Activated CD4-positive, alpha-beta T cell treated with anti-CD3 and anti-CD28 coated beads for 1 hour (primary cell): Measurements from ENCODE around the gene PACSIN1.
"Not testable (repeated sequence)": the region's sequence is repeated elsewhere in the genome, so short reads cannot be mapped to it uniquely, and the experiment has no call there.

Experiments
- DNase-seq: peaks from one replicate; pipeline ENCODE4 v3.0.0-alpha.2; 2020

PACSIN1 gene

DNA sequence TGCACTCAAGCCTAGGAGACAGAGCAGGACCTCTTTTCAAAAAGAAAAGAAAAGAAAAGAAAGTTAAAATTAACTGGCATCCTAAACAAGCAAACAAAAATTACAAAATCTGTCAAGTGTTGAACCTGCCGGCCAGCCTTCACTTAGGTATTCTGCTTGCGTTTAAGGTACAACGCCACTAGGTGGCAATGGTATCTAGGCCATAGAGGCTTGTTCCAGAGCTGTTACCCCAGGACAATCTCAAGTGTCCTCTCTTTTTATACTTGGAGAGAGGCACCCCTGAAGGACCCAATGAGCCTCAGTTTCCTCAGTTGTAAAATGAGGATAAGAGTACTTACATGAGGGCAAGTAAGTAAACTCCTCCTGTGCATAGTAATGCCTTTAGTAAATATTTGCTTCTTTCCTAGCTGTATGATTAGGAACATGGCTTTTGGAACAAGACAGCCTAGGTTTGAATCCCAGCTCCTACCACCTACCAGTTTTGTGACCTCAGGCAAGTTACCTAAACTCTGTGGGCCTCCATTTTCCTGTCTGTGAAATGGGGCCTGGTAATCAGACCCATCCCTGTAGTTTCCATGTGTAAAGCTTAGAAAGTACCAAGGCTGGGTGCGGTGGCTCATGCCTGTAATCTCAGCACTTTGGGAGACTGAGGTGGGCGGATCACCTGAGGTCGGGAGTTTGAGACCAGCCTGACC, 5.8 kb upstream of the PACSIN1 start:
- peak; percentile 21 for DNase-seq

DNA sequence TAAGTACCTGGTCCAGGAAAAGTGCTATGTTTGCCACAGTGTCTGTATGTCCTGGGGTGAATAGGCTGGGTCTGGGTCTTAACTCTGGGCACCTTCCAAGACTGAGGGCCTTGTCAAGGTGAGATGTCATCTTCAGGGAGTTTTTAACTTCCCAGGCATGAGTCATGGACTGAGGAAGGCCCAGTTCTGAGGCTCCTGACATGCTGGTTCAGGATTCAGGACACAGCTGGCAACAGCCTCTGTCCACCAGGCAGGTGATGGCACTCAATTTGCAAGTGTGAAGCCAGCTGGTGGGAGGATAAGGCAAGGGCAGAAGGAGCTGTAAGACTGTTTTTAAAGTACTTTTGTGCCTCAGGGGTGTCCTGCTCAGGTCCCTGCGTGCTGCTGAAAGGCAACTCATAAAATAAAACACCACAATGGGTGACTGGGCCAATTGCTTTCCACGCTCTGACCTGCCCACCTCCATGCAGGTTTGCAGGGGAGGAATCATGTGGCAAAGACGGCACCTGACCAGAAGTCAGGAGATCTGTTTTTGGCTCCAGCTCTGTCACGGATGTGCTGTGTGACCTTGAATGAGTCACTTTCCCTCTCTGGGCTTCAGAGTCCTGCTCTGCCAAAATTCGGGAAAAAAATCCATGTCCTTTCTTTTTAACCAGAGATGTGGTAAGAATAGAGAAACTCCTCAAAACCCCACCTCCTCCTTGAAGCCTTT, 4.9 kb upstream of the PACSIN1 start:
- DNase-seq: no peak

DNA sequence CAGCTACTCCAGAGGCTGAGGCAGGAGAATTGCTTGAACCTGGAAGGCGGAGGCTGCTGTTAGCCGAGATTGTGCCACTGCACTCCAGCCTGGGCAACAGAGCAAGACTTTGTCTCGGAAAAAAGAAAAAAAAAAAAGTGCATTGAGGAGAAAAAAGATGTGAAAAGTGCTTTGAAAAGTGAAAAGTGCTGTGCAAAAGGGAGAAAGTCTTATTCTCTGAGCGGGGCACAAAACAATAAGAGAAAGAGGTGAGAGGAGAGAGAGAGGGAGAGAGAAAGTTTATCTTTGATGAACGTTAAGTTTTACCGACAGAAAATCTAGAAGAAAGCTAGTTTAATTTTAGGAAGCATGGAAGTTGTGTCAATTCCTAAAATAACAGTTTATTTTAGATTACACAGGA, 3.9 kb upstream of the PACSIN1 start:
- DNase-seq: no peak

DNA sequence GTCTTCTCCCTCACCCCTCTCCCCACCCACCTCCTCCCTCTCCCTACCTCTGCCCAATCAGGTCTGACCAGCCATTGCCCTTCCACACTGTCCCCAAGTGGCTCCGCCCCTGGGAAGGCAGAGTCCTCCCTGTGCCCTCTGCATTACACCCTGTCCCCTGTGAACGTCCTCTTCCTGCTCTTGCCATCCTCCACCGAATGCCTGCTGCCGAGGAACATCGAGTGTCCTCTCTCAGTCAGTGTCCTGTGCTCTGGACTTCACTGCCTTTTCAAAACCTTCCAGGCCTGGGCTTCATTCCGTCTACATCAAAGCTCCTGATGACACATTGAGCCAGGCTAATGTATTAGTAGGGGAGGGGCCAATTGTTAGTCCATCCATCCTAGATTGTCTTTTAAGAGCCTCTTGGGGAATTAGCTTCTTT, 3.3 kb upstream of the PACSIN1 start:
- no peak for DNase-seq

DNA sequence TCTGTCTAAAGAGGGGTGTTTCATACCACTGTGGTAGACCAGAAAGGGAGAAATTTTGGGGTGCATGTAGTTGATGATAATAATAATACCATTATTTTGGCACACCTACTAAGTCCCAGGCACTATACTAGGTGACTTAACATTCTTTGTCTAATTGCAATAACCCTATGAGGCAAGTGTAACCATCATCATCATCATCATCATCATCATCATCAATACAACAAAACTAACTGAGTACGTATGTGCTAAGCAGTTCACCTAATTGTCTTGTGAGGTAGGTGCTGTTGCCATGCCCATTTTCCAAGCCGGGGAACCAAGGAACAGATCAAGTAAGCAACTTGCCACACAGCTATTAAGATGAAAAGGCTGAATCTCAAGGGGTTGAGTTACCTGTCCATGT, 2.6 kb upstream of the PACSIN1 start:
- DNase-seq: no peak

DNA sequence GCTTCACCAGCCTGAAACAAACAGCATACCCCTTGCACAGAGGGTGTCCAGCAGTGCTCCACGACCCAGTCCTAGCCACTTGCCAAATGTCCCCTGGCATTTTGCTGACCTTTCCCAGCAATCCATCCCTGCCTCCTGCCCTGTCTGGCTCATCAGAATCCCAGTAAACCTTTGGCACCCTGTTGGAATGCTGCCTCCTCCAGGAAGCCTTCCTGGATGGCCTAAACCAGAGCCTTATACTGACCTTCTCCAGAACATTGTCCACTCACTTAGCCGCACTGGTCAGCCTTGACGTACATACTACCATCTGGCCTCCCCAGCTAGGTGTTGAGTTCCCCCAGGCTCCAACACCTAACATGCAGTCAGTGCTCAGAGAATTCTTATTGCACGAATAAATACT, 2.0 kb upstream of the PACSIN1 start:
- DNase-seq: no peak

DNA sequence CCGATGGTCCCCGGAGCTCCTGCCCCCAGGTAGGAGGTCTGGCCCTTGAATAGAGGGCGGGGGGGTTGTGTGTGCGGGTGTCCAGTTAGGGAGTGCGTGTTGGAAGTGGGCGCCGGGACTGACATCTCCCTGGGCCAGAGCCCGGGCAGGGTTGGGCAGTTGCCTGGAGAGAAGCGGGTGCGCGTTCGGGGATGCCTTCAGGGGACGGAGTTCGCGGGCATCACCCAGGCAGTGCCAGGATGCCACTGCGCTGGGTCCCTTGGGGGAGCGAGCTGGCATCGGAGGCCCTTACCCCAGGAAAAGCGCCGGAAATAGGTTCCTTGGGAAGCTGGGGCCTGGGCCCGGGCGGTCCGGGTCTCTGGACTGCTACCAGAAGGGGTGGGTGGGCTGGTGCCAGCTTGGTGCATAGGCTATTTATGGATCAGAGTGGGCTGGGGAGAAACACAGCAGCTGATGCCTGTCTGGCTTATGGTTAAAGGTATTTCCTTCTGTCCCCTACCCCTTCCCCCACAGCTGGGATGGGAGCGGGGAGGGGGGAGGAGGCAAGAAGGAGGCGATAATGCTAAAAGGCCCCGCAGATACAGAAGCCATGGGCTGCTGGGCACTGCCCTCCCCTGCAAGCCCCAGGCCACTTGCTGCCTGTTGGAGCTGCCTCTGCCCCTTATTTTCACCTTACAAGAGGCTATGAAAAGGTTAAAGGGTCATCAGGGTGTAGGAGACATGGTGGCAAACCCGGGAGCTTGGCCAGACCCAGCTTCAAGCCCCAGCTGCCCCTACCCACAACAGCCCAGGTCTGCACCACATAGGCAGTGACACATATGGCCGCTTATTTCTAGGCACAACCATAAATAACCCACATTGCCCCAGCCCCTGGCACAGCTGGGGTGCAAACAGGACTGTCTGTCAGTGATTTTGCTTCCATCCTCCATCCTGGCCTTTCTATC, 638 bp downstream of the PACSIN1 start:
- no peak for DNase-seq

DNA sequence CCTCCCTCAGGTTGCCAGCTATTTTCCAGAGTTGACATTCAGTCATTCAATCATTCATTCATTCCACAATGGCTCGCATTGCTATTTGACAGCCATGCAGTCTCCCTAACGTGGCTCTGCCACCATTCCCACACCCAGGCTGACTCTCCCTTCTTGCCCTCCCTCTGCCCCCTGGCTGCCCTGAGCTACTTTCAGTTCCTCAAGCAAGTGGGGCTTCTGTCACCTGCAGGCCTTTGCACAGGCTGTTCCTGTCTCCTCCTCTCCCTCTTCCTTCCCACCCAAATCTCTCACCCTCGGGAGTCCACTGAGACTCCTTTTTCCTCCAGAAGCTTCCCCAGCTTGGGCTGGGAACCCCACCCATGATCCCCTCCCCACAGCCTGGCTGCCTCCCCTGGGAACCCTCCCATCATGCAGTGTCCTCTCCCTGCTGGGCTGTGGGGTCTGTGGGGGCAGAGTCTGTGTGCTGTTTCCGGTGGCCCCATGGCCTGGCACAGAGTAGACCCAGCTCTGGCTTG, 2.6 kb downstream of the PACSIN1 start:
- no peak for DNase-seq

DNA sequence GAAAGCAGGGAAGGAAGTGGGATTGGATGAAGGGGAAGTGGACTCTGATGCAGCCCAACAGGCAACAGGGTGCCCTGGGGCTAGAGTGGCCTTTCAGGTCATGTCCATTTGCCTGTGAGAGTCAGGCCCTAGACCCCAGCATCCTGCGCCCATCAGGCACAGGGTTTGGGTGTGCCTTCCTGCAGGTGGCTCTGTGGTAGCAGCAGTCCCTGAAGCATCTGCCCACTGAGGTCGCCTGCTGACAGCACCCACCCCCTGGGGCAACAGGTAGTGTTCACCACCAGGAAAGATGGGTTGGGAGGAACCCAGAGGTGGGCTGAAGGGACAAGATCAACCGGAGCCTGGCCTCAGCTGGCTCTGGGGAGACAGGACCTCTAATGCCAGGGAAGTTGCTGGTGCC, 3.6 kb downstream of the PACSIN1 start:
- DNase-seq: no peak

DNA sequence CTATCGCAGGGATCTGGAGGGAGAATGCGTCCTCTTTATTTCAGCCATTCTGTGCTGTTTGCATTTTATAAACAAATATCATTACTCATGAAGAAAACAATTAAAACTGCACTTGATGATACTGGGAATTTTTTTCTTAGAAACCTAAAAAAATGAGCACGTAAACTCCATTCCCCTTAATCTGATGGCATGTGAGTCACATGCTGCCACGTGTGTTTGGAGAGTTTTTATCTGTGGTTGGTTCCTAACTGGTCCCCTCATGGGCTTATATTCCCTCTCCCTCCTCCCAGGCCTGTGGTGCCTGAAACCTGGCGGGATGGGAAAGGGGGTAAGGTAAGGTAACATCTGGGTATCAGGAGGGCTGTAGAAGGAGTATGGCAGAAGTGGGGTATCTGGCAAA, 6.5 kb downstream of the PACSIN1 start:
- no peak for DNase-seq

DNA sequence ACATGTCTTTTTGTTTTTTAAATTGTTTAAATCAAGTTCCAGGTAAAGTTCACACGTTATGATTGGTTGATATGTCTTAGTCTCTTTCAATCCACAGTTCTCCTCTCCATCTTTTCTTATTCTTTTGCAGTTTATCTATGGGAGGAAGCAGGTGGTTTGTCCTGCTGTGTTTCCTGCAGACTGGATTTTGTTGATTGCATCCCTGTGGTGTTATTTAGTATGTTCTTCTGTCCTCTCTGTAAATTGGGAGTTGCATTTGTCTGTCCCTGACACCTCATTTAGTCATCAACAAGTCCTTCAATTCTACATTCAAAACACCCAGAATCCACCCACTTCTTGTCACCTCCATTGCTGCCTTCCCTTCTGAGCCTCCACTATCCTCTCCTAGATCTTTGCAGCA, 8.1 kb downstream of the PACSIN1 start:
- no peak for DNase-seq

DNA sequence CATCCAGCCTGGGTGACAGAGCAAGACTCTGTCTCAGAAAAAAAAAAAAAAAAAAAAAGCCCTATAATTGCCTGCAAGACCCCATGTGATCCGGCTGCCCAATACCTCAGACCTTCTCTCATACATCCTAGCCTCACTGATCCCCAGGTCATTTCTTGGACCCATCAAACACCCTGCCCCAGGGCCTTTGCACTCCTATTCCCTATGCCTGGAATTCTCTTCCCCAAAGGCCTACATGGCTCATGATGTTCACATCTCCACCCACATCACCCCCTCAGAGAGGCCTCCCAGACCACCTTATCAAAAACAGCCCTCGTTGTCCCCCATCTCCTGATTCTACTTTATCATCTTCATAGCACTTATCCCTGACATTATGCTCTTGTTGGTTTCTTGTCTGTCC, 8.9 kb downstream of the PACSIN1 start:
- no peak for DNase-seq

DNA sequence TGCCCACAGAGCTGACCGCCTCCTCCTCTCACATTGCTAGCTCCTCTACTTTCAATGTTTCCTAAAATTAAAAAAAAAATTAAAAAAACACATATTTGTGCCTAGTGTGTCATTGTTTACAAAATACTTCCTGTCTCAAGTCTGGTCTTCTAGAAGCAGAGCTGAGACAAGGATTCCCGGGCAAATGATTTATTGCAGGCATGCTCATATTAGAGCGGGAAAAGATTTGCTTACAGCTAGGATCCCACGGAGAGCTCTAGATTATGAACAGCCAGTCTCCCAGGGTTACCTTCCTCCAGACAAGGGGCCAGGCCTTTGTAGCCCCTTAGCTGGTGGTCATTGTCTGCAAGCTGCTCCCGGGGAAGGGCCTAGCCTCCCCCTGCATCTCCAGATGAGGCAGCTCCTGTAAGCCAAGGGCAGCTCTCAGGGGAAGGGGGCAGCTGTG, 9.4 kb downstream of the PACSIN1 start:
- no peak for DNase-seq

DNA sequence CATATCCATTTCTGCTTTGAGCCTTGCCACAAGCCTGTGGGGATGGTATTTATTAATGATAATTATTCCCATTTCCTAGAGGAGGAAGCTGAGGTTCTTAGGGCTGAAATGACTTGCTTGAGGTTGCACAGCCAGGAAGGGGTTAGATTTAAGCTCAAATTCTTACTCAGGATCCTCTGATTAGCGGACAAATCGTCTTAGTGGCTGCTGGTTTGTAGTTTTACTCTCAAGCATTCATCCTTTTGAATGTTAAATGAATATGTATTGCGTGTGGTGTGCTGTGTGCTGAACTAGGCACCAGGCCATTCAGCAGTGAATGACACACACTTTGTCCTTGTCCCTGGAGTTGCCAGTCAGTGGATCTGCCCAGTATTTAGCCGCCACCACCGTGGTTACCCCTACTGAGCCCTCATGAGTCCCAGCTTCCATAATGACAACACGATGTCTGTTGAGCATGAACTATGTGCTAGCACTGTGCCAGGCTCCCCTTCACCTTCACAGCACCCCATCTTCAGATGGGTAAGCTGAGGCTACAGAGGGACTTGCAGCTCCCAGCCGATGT, 10.0 kb downstream of the PACSIN1 start:
- DNase-seq: no peak

DNA sequence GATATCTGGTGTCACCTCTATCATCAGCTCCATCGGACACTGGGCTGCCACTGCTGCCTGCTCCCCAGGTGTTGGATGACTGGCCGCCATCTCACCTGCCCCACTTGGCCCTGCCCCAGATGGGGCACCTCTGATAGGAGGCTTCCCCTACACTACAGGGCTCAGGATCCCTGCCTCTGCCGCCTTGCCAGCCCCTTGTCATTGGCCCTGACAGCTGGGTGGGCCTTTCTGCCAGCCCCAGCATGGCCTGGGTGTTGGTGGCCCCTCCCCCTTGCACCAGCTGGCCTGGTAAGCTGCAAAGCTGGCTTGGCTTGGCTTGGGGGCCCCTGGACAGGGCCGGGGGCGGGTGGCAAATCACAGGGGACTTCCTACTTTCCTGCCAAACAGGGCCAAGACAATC, 10.6 kb downstream of the PACSIN1 start:
- DNase-seq: no peak

DNA sequence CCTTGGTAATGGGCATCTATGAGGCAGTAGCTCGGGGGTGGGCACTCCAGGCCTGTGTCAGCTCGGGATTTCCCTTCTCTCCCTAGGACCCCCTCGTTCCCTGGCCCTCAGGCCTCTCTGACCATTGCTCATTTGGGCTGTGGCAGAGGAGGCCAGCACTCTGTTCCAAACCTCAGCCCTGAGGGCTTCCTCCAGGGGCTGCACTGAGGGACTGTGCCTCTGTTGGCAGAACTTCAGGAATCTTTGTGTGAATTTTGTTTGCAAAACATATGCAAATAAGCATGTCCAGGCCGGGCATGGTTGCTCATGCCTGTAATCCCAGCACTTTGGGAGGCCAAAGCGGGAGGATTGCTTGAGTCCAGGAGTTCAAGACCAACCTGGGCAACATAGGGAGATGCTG, 11.0 kb downstream of the PACSIN1 start:
- DNase-seq: no peak

DNA sequence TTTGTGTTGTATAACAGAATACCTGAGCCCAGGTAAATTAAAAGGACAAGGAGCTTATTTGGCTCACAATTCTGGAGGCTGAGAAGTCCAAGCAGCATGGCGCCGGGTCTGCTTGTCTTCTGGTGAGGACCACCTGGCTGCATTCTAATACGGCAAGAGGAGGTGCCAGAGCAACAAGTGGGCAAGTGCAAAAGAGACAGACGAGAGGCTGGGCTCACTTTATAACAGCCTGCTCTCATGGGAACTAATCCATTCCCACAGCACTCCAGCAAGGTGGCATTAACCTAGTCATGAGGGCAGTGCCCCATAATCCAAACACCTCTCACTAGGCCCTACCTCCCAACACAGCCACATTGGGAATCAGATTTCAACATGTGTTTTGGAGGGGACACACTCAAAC, 12.9 kb downstream of the PACSIN1 start:
- DNase-seq: no peak

DNA sequence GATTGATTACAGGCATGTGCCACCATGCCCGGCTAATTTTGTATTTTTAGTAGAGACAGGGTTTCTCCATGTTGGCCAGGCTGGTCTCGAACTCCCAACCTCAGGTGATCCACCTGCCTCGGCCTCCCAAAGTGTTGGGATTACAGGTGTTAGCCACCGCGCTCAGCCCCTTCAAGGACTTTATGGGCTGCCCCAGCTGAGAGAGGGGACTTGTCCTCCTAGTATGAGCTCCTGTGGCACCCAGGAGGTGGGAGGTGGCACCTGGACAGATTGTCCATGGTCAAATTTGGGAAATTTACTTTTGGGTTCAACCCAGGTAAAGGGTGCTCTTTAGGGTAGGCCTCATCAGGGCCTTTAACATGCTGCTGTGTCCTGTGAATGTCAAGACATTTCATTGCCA, 17.9 kb downstream of the PACSIN1 start:
- not testable (repeated sequence) for DNase-seq

DNA sequence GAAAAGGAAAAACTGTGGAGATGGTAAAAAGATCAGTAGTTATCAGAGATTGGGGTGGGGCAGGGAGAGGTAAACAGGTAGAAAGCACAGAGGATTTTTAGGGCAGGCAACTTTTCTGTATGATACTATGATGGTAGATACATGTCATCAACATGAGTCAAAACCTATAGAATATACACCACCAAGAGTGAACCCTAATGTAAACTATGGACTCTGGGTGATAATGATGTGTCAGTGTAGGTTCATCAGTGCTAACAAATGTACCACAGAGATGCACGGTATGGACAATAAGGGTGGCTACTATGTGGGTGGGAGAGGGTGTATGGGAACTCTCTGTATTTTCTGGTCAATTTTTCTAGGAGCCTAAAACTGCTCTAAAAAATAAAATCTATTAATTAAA, 18.5 kb downstream of the PACSIN1 start:
- DNase-seq: no peak

DNA sequence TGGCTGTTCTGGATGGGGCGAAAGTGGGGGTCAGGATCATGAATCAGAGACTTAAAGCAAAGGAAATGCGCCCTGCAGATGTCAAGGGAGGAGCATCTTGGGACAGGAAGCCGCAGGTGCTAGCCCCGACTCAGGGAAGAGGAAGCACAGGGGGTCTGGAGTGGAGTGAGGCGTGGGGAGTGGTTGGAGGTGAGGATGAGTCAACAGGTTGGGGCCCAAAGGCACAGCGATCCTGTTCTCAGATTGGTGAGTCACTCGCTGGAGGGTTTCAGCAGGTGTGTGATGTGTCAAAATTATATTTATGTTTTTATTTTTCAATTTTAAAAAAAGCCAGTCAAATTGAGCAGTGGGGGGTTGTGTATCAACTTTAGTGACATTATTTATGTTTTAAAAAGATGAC, 19.0 kb downstream of the PACSIN1 start:
- peak; percentile 51 for DNase-seq

DNA sequence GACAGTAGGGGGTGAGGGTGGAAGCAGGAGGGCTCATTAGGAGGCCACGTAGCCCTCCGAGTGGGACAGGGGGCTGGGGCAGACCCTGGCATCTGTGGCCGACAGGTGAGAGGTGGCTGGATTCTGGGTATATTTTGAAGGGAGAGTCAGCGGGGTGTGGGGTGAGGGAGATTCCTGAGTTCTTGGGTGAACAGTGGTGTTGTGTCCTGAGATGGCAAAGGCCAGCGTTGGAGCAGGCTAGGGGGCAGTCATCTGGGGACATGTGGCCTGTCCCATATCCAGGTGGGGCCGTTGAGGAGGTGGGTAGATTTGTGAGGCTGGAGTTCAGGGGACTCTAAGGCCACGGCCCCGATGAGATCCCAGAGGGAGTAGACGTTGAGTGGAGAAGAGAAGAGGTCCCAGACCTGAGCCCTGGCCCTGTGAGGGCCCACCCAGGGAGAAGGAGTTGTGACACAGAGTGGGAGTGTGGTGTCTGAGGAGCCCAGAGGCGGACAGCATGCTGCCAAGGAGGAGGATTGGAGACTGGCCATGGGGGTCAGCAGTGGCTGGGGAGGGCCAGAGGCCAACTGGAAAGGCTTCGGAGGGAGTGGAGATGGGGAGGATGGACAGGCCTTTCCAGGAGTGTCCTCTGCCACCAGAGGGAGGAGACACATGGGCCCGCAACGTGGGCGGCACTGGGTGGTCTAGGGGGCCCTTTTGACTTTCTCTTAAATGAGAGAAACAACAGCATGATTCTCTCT, 19.6 kb downstream of the PACSIN1 start:
- no peak for DNase-seq

DNA sequence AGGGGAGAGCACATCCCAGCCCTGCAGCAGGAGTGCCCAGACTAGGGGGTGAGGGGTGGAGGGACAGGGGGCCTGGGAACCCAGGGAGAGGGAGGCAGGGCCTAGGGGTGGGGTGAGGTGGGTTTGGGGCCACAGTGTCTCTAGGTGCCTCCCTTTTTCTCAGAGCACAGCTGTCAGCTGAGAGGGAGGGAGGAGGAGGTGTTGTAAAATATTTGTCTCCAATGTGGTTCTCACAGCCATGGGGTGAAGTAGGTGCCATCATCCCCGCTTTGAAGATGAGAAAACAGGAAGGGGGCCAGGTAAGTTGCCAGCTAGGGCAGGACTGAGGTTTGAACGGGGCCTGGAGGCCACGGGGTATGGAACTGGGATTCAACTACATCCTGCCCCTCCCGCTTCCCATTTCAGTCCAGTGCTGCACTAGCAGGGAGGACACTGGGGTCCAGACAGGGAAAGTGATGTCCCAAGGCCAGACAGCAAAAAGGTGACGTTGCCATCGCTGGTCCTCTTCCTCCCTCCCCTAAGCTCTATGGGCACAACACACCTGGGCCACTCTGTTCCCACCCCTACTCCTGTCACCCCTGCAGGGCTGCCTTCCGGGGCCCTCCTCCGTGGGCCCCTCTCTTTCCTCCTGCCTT, 20.3 kb downstream of the PACSIN1 start:
- no peak for DNase-seq
